Astrocyte (in vitro differentiated cells and primary cell): ENCODE results near the gene DMWD.

Experiments used
- CTCF ChIP-seq: IDR thresholded peaks from 2 replicates; pipeline ENCODE4 v1.5.1; 2011; ENCODE audit warnings: low read depth, mild to moderate bottlenecking, inconsistent platforms, low read length, moderate library complexity; ENCODE audit not compliant: insufficient read depth
- EZH2 ChIP-seq: IDR thresholded peaks from 2 replicates; pipeline ENCODE4 v1.6.1; 2012; ENCODE audit warnings: mild to moderate bottlenecking, low read length, inconsistent platforms; ENCODE audit not compliant: insufficient read depth

DNA sequence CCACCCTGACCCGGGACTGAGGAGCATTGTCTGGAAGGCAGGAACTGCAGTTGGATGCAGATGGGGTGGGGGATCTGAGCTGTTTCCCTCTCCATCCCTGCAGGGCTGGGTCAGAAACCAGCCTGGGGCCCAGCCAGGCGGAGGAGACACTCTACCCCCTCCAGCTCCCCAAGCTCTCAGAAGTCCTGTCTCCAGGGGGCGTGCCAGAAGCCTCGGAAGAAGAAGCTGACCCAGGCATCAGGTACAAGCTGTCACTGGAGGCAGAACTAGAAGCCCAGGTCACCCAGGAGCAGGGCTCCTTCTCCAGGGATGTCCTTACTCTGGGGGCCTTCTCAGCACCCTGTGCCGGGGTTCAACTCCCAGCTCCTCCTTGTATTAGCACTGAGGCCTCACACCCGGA, 39.1 kb downstream of the DMWD start:
- no peak for TF ChIP-seq EZH2
- no peak for TF ChIP-seq CTCF
